A549 (cell line): ENCODE results near the gene OR51Q1. TPM values are rescaled to one million over a fixed set of nuclear protein-coding genes. Genes with fewer than 3 reads are reported as not detected.

ENCODE experiments used
- ATAC-seq, 2 experiments: fragments of 200-7000 bp in 1 of 2; fragments of >200 bp in 1 of 2; cut with Nextera tagmentation in 1 of 2; cut with Tn5 transposase in 1 of 2; 3 replicates each; pipeline versions ENCODE4 v1.8.0 to v1.9.1; 2018 to 2020; ENCODE audit warnings: mild to moderate bottlenecking in 1 of 2, moderate library complexity in 1 of 2
- CTCF ChIA-PET: fragments of 300-600 bp; sonication (Branson Sonifier 250); formaldehyde crosslinking; extraction: SDS; loops from one replicate; lab custom pipeline; 2021; ENCODE audit warnings: antibody characterized with exemption, inconsistent platforms; lab: Yijun Ruan, JAX
- POLR2A ChIA-PET: fragments of 350-600 bp; formaldehyde crosslinking; extraction: SDS; loops from one replicate; lab custom pipeline; 2021; ENCODE audit warnings: antibody characterized with exemption, inconsistent platforms; lab: Yijun Ruan, JAX
- DNase-seq, 2 experiments: peaks; one replicate each; pipeline versions ENCODE4 v3.0.0 to v3.0.0-alpha.2; 2011 to 2016; ENCODE audit warnings: low read depth in 1 of 2, low spot score in 1 of 2
- FAIRE-seq: peaks from 2 replicates; lab custom pipeline; 2011; peaks lifted over from hg19 to GRCh38; lab: Jason Lieb, UNC
- H3K27ac ChIP-seq, 2 experiments: fragments of >200 bp; sonication (Bioruptor Twin); formaldehyde crosslinking; 3 replicates each; pipeline ENCODE4 v1.5.1; 2016 to 2017
- H3K4me1 ChIP-seq: fragments of >200 bp; sonication (Bioruptor Twin); formaldehyde crosslinking; 3 replicates; pipeline ENCODE4 v1.6.1; 2016
- H3K4me2 ChIP-seq: fragments of >200 bp; sonication (Bioruptor Twin); formaldehyde crosslinking; 3 replicates; pipeline ENCODE4 v1.6.1; 2016
- H3K4me3 ChIP-seq: fragments of >200 bp; sonication (Bioruptor Twin); formaldehyde crosslinking; 3 replicates; pipeline ENCODE4 v1.5.1; 2016
- H3K9me3 ChIP-seq: fragments of >200 bp; sonication (Bioruptor Twin); formaldehyde crosslinking; 3 replicates; pipeline ENCODE4 v1.6.1; 2016
- BHLHE40 ChIP-seq: IDR thresholded peaks from 2 replicates; pipeline ENCODE4 v1.6.1; 2012; ENCODE audit warnings: low read depth, low read length, inconsistent platforms
- CBX2 ChIP-seq: fragments of 200-600 bp; sonication (generic); IDR thresholded peaks from 2 replicates; pipeline ENCODE4 v1.6.1; 2016; ENCODE audit warnings: low read depth, mild to moderate bottlenecking, borderline replicate concordance
- CEBPB ChIP-seq, 2 experiments: fragments of >200 bp in 1 of 2; sonication (Bioruptor Twin) in 1 of 2; formaldehyde crosslinking in 1 of 2; IDR thresholded peaks; 2 replicates each; pipeline ENCODE4 v1.6.1; 2012 to 2016
- CHD4 ChIP-seq: fragments of 200-600 bp; sonication (generic); IDR thresholded peaks from 2 replicates; pipeline ENCODE4 v1.6.1; 2016; ENCODE audit warnings: antibody characterized with exemption, mild to moderate bottlenecking, borderline replicate concordance
- CTCF ChIP-seq: fragments of >200 bp; sonication (Bioruptor Twin); formaldehyde crosslinking; IDR thresholded peaks from 3 replicates; pipeline ENCODE4 v1.5.1; 2016
- EP300 ChIP-seq, 2 experiments: fragments of >200 bp; sonication (Bioruptor Twin); formaldehyde crosslinking; IDR thresholded peaks; 2 replicates in 1 of 2; 3 replicates in 1 of 2; pipeline ENCODE4 v1.6.1; 2016 to 2017
- HDAC2 ChIP-seq: fragments of 200-600 bp; sonication (generic); IDR thresholded peaks from 2 replicates; pipeline ENCODE4 v1.6.1; 2016
- HOXB5 ChIP-seq: fragments of 250-450 bp; sonication (Bioruptor Pico); IDR thresholded peaks from 2 replicates; pipeline ENCODE4 v1.5.0; 2020; ENCODE audit warnings: mild to moderate bottlenecking, moderate library complexity
- KDM1A ChIP-seq: fragments of 200-600 bp; sonication (generic); IDR thresholded peaks from 2 replicates; pipeline ENCODE4 v1.6.1; 2016; ENCODE audit warnings: low read depth, mild to moderate bottlenecking
- MAFK ChIP-seq: fragments of 450-650 bp; IDR thresholded peaks from 2 replicates; pipeline ENCODE4 v1.6.1; 2014; ENCODE audit not compliant: partially characterized antibody
- RAD21 ChIP-seq, 2 experiments: fragments of >200 bp in 1 of 2; sonication (Bioruptor Twin) in 1 of 2; formaldehyde crosslinking in 1 of 2; IDR thresholded peaks in 1 of 2; conservative IDR thresholded peaks in 1 of 2; 2 replicates in 1 of 2; 3 replicates in 1 of 2; pipeline ENCODE4 v1.6.1; 2012 to 2018; ENCODE audit warnings: inconsistent platforms in 1 of 2
- REST ChIP-seq: fragments of 200-600 bp; sonication (generic); IDR thresholded peaks from 2 replicates; pipeline ENCODE4 v1.6.1; 2016; ENCODE audit warnings: antibody characterized with exemption, mild to moderate bottlenecking, moderate library complexity
- RNF2 ChIP-seq: fragments of 200-600 bp; sonication (generic); IDR thresholded peaks from 2 replicates; pipeline ENCODE4 v1.6.1; 2016; ENCODE audit warnings: low read depth, mild to moderate bottlenecking, antibody characterized with exemption, moderate library complexity, borderline replicate concordance
- SMC3 ChIP-seq: fragments of >200 bp; sonication (Bioruptor Twin); formaldehyde crosslinking; IDR thresholded peaks from 3 replicates; pipeline ENCODE4 v1.6.1; 2018; ENCODE audit warnings: inconsistent platforms
- ZNF302 ChIP-seq: fragments of 250-450 bp; sonication (Bioruptor Pico); IDR thresholded peaks from 2 replicates; pipeline ENCODE4 v1.9.0; 2021; ENCODE audit warnings: inconsistent platforms, mild to moderate bottlenecking, moderate library complexity
- WGBS: methylation state at CpG from one replicate; pipeline ENCODE4 v1.1.6; 2017; ENCODE audit errors: missing lambda C conversion rate; 5-methylcytosine and 5-hydroxymethylcytosine counted together
- polyA minus RNA-seq: library from RNA; depleted of rRNA, polyadenylated mRNA; stranded (reverse); fragments of >200 nt; gene quantifications from 2 replicates; pipeline ENCODE4 v1.2.3, GENCODE V29; 2011; rRNA and poly(A)+ RNA removed
- polyA plus RNA-seq, 4 experiments: library from polyadenylated mRNA; depleted of rRNA in 3 of 4; stranded (reverse); fragments of >200 nt; fragmentation: RNase III in 1 of 4; extraction: RNeasy Plus Mini Kit Qiagen cat#74134 plus additional on column Dnase treatment in 1 of 4; gene quantifications; 2 replicates in 3 of 4; 3 replicates in 1 of 4; pipeline ENCODE4 v1.2.3, GENCODE V29; 2011 to 2017

OR51Q1 gene, protein sequence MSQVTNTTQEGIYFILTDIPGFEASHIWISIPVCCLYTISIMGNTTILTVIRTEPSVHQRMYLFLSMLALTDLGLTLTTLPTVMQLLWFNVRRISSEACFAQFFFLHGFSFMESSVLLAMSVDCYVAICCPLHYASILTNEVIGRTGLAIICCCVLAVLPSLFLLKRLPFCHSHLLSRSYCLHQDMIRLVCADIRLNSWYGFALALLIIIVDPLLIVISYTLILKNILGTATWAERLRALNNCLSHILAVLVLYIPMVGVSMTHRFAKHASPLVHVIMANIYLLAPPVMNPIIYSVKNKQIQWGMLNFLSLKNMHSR
- polyA plus RNA-seq (2011; rRNA removed) (not detected in 2 replicates), polyA plus RNA-seq (2017; fragmentation: RNase III; extraction: RNeasy Plus Mini Kit Qiagen cat#74134 plus additional on column Dnase treatment) (not detected in 3 replicates), polyA minus RNA-seq (not detected in 2 replicates)
- polyA plus RNA-seq (2012; cell fraction: cytosol; rRNA removed): not detected in 2 replicates
- not detected in 2 replicates for polyA plus RNA-seq (2012; cell fraction: nucleus; rRNA removed)

GRCh38 chr11:5421811-5422210, at the start of gene OR51Q1:
Gene OR51Q1 (plus strand): TSS chr11:5422111. CDS start chr11:5422201, 90 bp downstream.
- no peak for TF ChIP-seq KDM1A
- TF ChIP-seq RAD21 (conservative IDR thresholded peaks at IDR 0.05 in 1 of 2, IDR thresholded peaks at IDR 0.05 in 1 of 2): no peak
- TF ChIP-seq MAFK: no peak
- no peak for TF ChIP-seq RNF2
- TF ChIP-seq EP300 (IDR thresholded peaks at IDR 0.05): no peak
- no peak for TF ChIP-seq CTCF
- TF ChIP-seq CEBPB (IDR thresholded peaks at IDR 0.05): no peak
- no peak for TF ChIP-seq HOXB5 (CRISPR knock-in tag)
- no peak for TF ChIP-seq HDAC2
- no peak for TF ChIP-seq ZNF302
- TF ChIP-seq, all 56 proteins: peak for 0
- DNase-seq (no peak), FAIRE-seq (no peak), ATAC-seq (no peak)
- H3K9me3 ChIP-seq: no peaks in the 10 kb centered on the region
- no peak within 1 kb of the TSS for H3K27ac ChIP-seq
- no peaks in the 10 kb centered on the region for H3K4me1 ChIP-seq
- no peak within 1 kb of the TSS for H3K4me2 ChIP-seq
- WGBS: 33% methylated on average over 1 of the region's 1 CpG
- H3K4me3 ChIP-seq: no peak within 1 kb of the TSS
- ChIA-PET CTCF (no interaction called here), POLR2A (no interaction called here)

DNA sequence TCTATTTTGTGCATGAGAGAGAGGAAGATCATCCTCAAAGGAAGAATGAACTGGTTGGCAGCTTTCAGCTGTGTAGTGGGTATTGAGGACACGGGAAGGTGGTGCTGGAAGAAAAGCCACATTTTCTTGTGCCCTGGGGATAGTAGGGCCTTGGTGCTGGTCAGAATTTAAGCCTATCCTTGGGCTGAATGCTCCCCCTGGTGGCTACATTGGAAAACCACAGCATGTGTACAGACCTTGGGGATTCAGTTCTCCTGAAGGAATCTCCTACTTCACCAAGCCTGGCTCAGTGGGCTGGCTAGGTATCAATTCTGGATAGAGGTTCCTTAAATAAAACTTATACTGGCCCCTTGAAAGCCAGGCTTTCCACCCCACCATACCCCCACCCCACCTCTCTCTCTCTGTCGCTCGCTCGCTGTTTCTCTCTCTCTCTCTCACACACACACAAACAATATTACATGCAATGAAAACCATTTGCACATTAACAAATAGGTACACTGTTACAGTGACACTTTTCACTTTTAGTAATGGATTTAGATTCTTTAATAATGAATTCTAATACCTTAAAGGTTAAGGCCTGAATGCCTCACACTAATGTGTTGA, 41.1 kb upstream of the OR51Q1 start:
- ChIA-PET POLR2A (no interaction called here), CTCF (interaction anchor here (0.6 to 1.7 kb wide), 9 partner anchors 9 to 744 kb away, joined by 3 to 9 read pairs (median 3); partner anchors contain the start of gene OR51D1)
- FAIRE-seq (no peak), DNase-seq (peak; percentile 36 to 63), ATAC-seq (peak; percentile 98 to 100)
- no peaks in the 10 kb centered on the region for H3K9me3 ChIP-seq
- TF ChIP-seq CTCF (peak; percentile 75), HDAC2 (no peak), REST (no peak), CBX2 (no peak), CHD4 (no peak), RAD21 (conservative IDR thresholded peaks at IDR 0.05 in 1 of 2, IDR thresholded peaks at IDR 0.05 in 1 of 2) (peak; percentile 79 to 89), EP300 (IDR thresholded peaks at IDR 0.05) (no peak), SMC3 (peak; percentile 86), BHLHE40 (no peak)
- H3K4me1 ChIP-seq: no peaks in the 10 kb centered on the region
- 64% methylated on average over 4 of the region's 4 CpGs for WGBS
- H3K4me3 ChIP-seq: no peak overlapping the region
- H3K4me2 ChIP-seq: no peak overlapping the region
- no peak overlapping the region for H3K27ac ChIP-seq
